Lung (tissue), 12 donors: ENCODE results near the gene DPH7. TPM values are rescaled to one million over a fixed set of nuclear protein-coding genes. Genes with fewer than 3 reads are reported as not detected.

Source experiments
- ATAC-seq: fragments of 200-7000 bp; cut with Tn5 transposase; one replicate; pipeline ENCODE4 v1.9.1; 2020; ENCODE audit warnings: moderate number of reproducible peaks; ENCODE audit not compliant: insufficient read depth, low FRiP score
- DNase-seq, 3 donors: peaks; one replicate each; pipeline ENCODE4 v3.0.0-alpha.2; 2013 to 2017
- H3K27ac ChIP-seq, 2 donors: one replicate each; pipeline ENCODE4 v1.5.1; 2013; ENCODE audit warnings: mild to moderate bottlenecking in 2 of 2, moderate library complexity in 2 of 2, control low read depth in 1 of 2, inconsistent platforms in 1 of 2, low read depth in 1 of 2, low read length in 1 of 2
- H3K27me3 ChIP-seq, 3 donors: one replicate each; pipeline ENCODE4 v1.5.1; 2013; ENCODE audit warnings: low read length in 2 of 3; ENCODE audit not compliant: control insufficient read depth in 3 of 3, insufficient read depth in 3 of 3
- H3K36me3 ChIP-seq, 4 donors: one replicate each; pipeline ENCODE4 v1.5.1; 2013; ENCODE audit warnings: low read length in 4 of 4, mild to moderate bottlenecking in 1 of 4, moderate library complexity in 1 of 4; ENCODE audit not compliant: control insufficient read depth in 4 of 4, insufficient read depth in 4 of 4
- H3K4me1 ChIP-seq, 5 donors: one replicate each; pipeline ENCODE4 v1.5.1; 2013; ENCODE audit warnings: low read length in 5 of 5, mild to moderate bottlenecking in 2 of 5, moderate library complexity in 1 of 5; ENCODE audit not compliant: control insufficient read depth in 5 of 5, insufficient read depth in 5 of 5
- H3K4me3 ChIP-seq: one replicate; pipeline ENCODE4 v1.5.1; 2013; ENCODE audit warnings: mild to moderate bottlenecking, control low read depth, moderate library complexity
- H3K9ac ChIP-seq, 2 donors: one replicate each; pipeline ENCODE4 v1.5.1; 2013; ENCODE audit warnings: low read length in 2 of 2, control low read depth in 1 of 2; ENCODE audit not compliant: insufficient read depth in 1 of 2
- H3K9me3 ChIP-seq, 4 donors: one replicate each; pipeline ENCODE4 v1.5.1; 2013; ENCODE audit warnings: low read length in 3 of 4, mild to moderate bottlenecking in 1 of 4, moderate library complexity in 1 of 4; ENCODE audit not compliant: control insufficient read depth in 4 of 4, insufficient read depth in 3 of 4
- CTCF ChIP-seq: IDR thresholded peaks from 2 replicates; pipeline ENCODE4 v1.5.1; 2012; ENCODE audit warnings: mild to moderate bottlenecking; ENCODE audit errors: control extremely low read depth, extremely low read depth
- WGBS, 2 donors: extraction: QIAGEN DNeasy Blood & Tissue Kit; methylation state at CpG; one replicate each; pipeline ENCODE4 v1.1.7; 2013; 5-methylcytosine and 5-hydroxymethylcytosine counted together
- polyA plus RNA-seq, 2 donors: library from polyadenylated mRNA; stranded (reverse); fragments of 200-250 nt; gene quantifications; one replicate each; pipeline ENCODE4 v1.2.1, GENCODE V29; 2013
- total RNA-seq, 2 donors: library from RNA; depleted of rRNA in 1 of 2; stranded (reverse); fragments of >200 nt in 1 of 2; gene quantifications; one replicate each; pipeline ENCODE4 v1.2.1, GENCODE V29; 2014 to 2021
- donor health status: control.
- donor health status: control.
- donor health status: Bipolar disorder and iron deficiency.
- donor health status: healthy.
- donor health status: DM: yes; HTN: yes; CAD: no.

Gene DPH7
- total and polyA plus RNA-seq, 4 donors, result 23.6 to 36.5 (median 30.3) TPM

DNA sequence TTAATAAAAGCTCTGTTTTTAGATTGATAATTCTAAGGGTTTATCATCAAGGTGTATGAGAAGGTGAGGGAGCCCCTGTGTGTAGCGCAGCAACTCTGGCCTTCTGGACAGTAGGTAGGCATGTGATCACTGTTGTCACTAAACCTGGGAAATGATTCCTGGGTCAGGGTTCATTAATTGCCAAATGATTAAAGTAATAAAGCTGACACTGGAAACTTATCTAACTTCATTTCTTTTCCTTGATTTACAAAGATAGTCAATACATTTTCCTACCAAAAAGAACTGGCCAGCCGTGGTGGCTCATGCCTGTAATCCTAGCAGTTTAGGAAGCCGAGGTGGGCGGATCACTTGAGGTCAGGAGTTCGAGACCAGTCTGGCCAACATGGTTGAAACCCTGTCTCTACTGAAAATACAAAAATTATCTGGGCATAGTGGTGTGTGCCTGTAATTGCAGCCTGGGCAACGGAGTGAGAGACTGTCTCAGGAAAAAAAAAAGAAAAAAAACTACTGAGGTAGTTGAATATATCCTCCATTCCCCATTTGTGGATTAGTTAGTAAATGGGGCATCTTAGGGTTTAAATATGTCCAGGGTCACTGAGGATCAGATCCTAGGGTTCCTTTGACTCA is 42.5 kb upstream of the DPH7 start:
- H3K9ac ChIP-seq, result no peak overlapping the region
- no peak for DNase-seq

DNA sequence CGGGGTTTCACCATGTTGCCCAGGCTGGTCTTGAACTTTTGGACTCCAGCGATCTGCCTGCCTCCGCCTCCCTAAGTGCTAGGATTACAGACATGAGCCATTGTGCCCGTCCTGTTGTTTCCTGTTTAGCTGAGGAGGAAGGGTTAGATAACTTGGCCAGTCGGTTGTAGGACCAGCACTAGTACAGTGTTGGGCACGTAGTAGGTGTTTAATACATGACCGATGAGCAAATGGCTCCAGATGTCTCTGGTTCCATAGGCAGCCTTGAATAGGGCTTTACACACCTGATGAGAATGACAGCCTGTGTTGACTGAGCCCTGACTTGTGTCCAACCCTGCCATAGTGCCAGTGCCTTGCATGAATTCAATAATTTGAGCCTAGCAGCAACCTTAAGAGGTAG is 41.9 kb upstream of the DPH7 start:
- Histone ChIP-seq H3K9me3 (no peaks in the 10 kb centered on the region), H3K27me3 (no peaks in the 10 kb centered on the region), H3K36me3 (peaks cover 0 to 6% (median 3%) of the 10 kb centered on the region in 4 donors), H3K9ac (peak overlapping the region in 1 of 2 donors; percentile 38), H3K4me3 (no peak overlapping the region), H3K4me1 (peaks cover 8 to 25% (median 16%) of the 10 kb centered on the region in 5 donors), H3K27ac (no peak overlapping the region)
- DNase-seq, result no peak
- no peak for ATAC-seq
- no peak for TF ChIP-seq CTCF
- WGBS, 2 donors, result 67 to 70% methylated on average over 7 of the region's 7 CpGs

More for the DNA sequence above, 42.5 kb upstream of the DPH7 start:
- Histone ChIP-seq H3K27ac (no peak overlapping the region), H3K9me3 (no peaks in the 10 kb centered on the region), H3K36me3 (peaks cover 0 to 6% (median 1%) of the 10 kb centered on the region in 4 donors), H3K4me3 (no peak overlapping the region), H3K4me1 (peaks cover 8 to 25% (median 16%) of the 10 kb centered on the region in 5 donors), H3K27me3 (no peaks in the 10 kb centered on the region)
- ATAC-seq, result no peak
- TF ChIP-seq CTCF, result no peak
- WGBS, 2 donors, result 68 to 70% methylated on average over 6 of the region's 6 CpGs

- no peak for TF ChIP-seq CTCF
- H3K9ac ChIP-seq, result peak overlapping the region in 1 of 2 donors; percentile 82
- DNase-seq (no peak), ATAC-seq (no peak)
- H3K4me3 ChIP-seq, result no peak overlapping the region
- WGBS, 2 donors, result 47 to 55% methylated on average over 4 of the region's 4 CpGs
- no peaks in the 10 kb centered on the region for H3K27me3 ChIP-seq
- H3K9me3 ChIP-seq, result no peaks in the 10 kb centered on the region
- H3K4me1 ChIP-seq, result peaks cover 8 to 25% (median 13%) of the 10 kb centered on the region in 5 donors
- peaks cover 0 to 11% (median 3%) of the 10 kb centered on the region in 4 donors for H3K36me3 ChIP-seq
- peak overlapping the region in 1 of 2 donors; percentile 88 for H3K27ac ChIP-seq
Measured at GRCh38 chr9:137620048-137620405, 41.3 kb upstream of the DPH7 start.
